ENCODE data around the gene EPB41L1. TPM values are rescaled to one million over a fixed set of nuclear protein-coding genes. Genes with fewer than 3 reads are reported as not detected.

Gene EPB41L1
- total RNA-seq, 1 donor from 2014 or later: 58.7 TPM

GRCh38 chr20:36252511-36252910 is 98.0 kb downstream of the EPB41L1 start:
- no peak for FAIRE-seq
- no peak for DNase-seq (ENCODE audit: low spot score in 2 of 2)

GRCh38 chr20:36253036-36253435 is 98.5 kb downstream of the EPB41L1 start:
- DNase-seq (ENCODE audit: low spot score in 2 of 2) (no peak), FAIRE-seq (no peak)

- FAIRE-seq (no peak), DNase-seq (ENCODE audit: low spot score in 2 of 2) (no peak)
These were observed 99.5 kb downstream of the EPB41L1 start for GRCh38 chr20:36254076-36254475.

- FAIRE-seq (no peak), DNase-seq (ENCODE audit: low spot score in 2 of 2) (no peak)
These were observed 100.9 kb downstream of the EPB41L1 start for GRCh38 chr20:36255445-36255844.

- no peak for FAIRE-seq
- no peak for DNase-seq (ENCODE audit: low spot score in 2 of 2)
These were observed 104.9 kb downstream of the EPB41L1 start for GRCh38 chr20:36259177-36260061.

- FAIRE-seq (no peak), DNase-seq (ENCODE audit: low spot score in 2 of 2) (no peak)
These were observed 105.8 kb downstream of the EPB41L1 start for GRCh38 chr20:36260316-36260715.

- no peak for FAIRE-seq
- DNase-seq (ENCODE audit: low spot score in 2 of 2): no peak
These were observed 107.0 kb downstream of the EPB41L1 start for GRCh38 chr20:36261389-36262105.

- DNase-seq (ENCODE audit: low spot score in 2 of 2): no peak
These were observed 107.9 kb downstream of the EPB41L1 start for GRCh38 chr20:36262440-36262839.

GRCh38 chr20:36264426-36265246 is 110.1 kb downstream of the EPB41L1 start:
- DNase-seq (ENCODE audit: low spot score in 2 of 2): no peak

More at GRCh38 chr20:36262440-36262839, 107.9 kb downstream of the EPB41L1 start:
- FAIRE-seq: no peak

GRCh38 chr20:36266189-36266588 is 111.6 kb downstream of the EPB41L1 start:
- DNase-seq (ENCODE audit: low spot score in 2 of 2) (no peak), FAIRE-seq (no peak)

More at GRCh38 chr20:36264426-36265246, 110.1 kb downstream of the EPB41L1 start:
- no peak for FAIRE-seq

GRCh38 chr20:36267605-36268381 is 113.3 kb downstream of the EPB41L1 start:
- FAIRE-seq: no peak
- peak in 1 of 2 donors; percentile 36 for DNase-seq (ENCODE audit: low spot score in 2 of 2)

GRCh38 chr20:36268440-36269342 is 114.2 kb downstream of the EPB41L1 start:
- no peak for FAIRE-seq
- no peak for DNase-seq (ENCODE audit: low spot score in 2 of 2)

- DNase-seq (ENCODE audit: low spot score in 2 of 2) (no peak), FAIRE-seq (no peak)
These were observed 115.0 kb downstream of the EPB41L1 start for GRCh38 chr20:36269507-36269906.

- FAIRE-seq: no peak
These were observed 116.5 kb downstream of the EPB41L1 start for GRCh38 chr20:36270744-36271638.

GRCh38 chr20:36271639-36272546 is 117.4 kb downstream of the EPB41L1 start:
- DNase-seq (ENCODE audit: low spot score in 2 of 2): no peak
- FAIRE-seq: no peak

More at GRCh38 chr20:36270744-36271638, 116.5 kb downstream of the EPB41L1 start:
- DNase-seq (ENCODE audit: low spot score in 2 of 2): no peak

GRCh38 chr20:36272547-36273220 is 118.1 kb downstream of the EPB41L1 start:
- FAIRE-seq (no peak), DNase-seq (ENCODE audit: low spot score in 2 of 2) (no peak)
